PFSK-1 (cell line): ENCODE data around the gene RYK.

Experiments used
- FOXP2 ChIP-seq: optimal IDR thresholded peaks from 2 replicates; pipeline ENCODE3; 2011; ENCODE audit warnings: borderline replicate concordance, control low read depth, inconsistent platforms; ENCODE audit not compliant: insufficient read depth; ENCODE audit errors: extremely low read length, extremely low read depth
- POLR2AphosphoS5 ChIP-seq: IDR thresholded peaks from 2 replicates; pipeline ENCODE4 v1.6.1; 2012; ENCODE audit warnings: low read depth, mild to moderate bottlenecking, control low read depth, low read length, moderate library complexity
- REST ChIP-seq, 2 experiments: IDR thresholded peaks; 2 replicates each; pipeline versions ENCODE4 v1.6.1 to v1.8.0; 2011 to 2012; ENCODE audit warnings: low read depth in 2 of 2, low read length in 2 of 2, control low read depth in 1 of 2, inconsistent platforms in 1 of 2, mild to moderate bottlenecking in 1 of 2, moderate library complexity in 1 of 2; ENCODE audit not compliant: insufficient read depth in 1 of 2
- SIN3A ChIP-seq: IDR thresholded peaks from 2 replicates; pipeline ENCODE4 v1.6.1; 2012; ENCODE audit warnings: mild to moderate bottlenecking, low read length, moderate library complexity, borderline replicate concordance; ENCODE audit not compliant: insufficient read depth

- TF ChIP-seq POLR2AphosphoS5 = no peak
- TF ChIP-seq SIN3A = no peak
- TF ChIP-seq FOXP2 = no peak
- no peak for TF ChIP-seq REST (IDR thresholded peaks at IDR 0.05; ENCODE audit: insufficient read depth in 1 of 2, low read depth in 2 of 2, low read length in 2 of 2)
Observed at GRCh38 chr3:134239538-134239937, 11.1 kb downstream of the RYK start.
